Measurements from ENCODE around the gene ITSN1.

ITSN1 gene

DNA sequence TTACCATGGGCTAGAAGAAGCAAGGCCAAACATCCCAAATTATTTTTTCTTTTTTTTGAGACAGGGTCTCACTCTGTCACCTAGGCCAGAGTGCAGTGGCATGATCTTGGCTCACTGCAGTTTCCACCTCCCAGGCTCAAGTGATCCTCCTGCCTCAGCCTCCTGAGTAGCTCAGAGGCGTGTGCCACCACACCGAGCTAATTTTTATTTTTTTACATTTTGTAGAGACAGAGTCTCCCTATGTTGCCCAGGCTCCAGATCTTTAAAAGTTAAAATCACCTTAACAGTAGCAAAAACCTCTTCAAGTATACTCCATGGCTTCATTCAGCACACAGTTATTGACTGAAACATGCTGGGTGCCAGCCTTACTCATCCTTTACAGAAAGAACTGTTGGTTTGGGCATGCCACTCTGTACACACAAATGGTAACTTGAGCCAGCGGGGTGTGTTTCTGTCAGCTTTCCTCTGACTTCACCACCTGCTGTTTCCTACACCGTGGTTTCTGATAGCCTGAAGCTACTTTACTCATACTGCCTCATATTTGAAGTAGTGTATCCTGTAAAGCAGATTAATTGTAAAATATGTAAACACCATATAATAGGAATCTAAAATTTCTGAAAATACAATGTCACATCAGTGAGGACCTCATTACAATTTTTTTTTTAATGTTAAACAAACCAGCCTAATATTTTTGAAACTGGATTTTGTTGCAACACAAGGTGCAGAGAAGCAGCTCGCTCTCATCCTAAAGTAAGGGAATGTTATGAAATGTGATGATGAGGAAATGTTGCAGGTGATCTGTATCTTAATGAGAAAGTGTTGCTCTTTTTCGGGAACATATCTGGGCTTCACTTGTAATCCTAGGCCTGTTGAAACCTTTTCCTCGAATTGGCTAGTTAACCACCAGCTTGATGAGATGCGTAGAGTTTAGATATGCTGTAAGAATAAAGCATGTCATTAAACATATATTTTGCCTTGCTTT is 159.4 kb downstream of the ITSN1 start:
- WGBS (ENCODE audit: extremely low coverage, insufficient coverage, insufficient read length), result no CpG with 5 or more reads among the region's 8 CpGs

DNA sequence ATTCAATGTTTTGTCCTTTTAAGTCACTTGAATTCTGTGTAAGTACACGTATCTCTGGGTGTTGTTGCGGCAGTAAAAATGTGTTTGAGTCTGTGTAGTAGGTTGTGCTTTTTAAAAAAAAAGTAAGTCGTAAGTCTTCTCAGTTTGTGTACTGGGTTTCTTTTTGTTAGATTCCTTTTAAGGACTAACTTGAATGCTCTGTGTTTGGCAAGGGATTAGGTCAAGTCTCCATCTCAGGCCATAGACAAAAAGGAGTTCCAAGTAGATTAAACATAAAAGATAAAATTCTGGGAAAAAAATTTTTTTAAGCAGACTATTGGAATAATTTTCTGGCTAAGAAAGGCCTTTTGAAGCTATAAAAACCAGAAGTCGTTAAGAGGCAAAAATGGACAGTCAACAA is 160.2 kb downstream of the ITSN1 start:
- H3K18ac ChIP-seq (ENCODE audit: low read length), result no peak overlapping the region
- H3K4me2 ChIP-seq (ENCODE audit: low read length), result no peak overlapping the region
- no peak overlapping the region for H2AFZ ChIP-seq (ENCODE audit: insufficient read depth, low read length, poor library complexity)
- H3K27ac ChIP-seq (ENCODE audit: low read depth, low read length), result no peak overlapping the region
- H3K9ac ChIP-seq (ENCODE audit: low read length), result no peak overlapping the region
- H3K36me3 ChIP-seq (ENCODE audit: control insufficient read depth in 1 of 2, insufficient read depth in 2 of 2, low read length in 2 of 2), result peaks cover 9 to 10% of the 10 kb centered on the region in 2 experiments
- peaks cover 0 to 2% of the 10 kb centered on the region in 2 experiments for H3K4me1 ChIP-seq (ENCODE audit: control insufficient read depth in 1 of 2, insufficient read depth in 2 of 2, low read length in 2 of 2)
- no peak overlapping the region for H2AK5ac ChIP-seq (ENCODE audit: low read length)
- no peak overlapping the region for H4K12ac ChIP-seq (ENCODE audit: low read depth, low read length)
- no peak overlapping the region for H4K8ac ChIP-seq (ENCODE audit: low read depth, low read length)
- no peak overlapping the region for H3K4me3 ChIP-seq (ENCODE audit: low read depth, low read length)
- H3K79me2 ChIP-seq (ENCODE audit: control insufficient read depth, insufficient read depth, low read length, poor library complexity), result no peaks in the 10 kb centered on the region
- no peak overlapping the region for H2BK5ac ChIP-seq (ENCODE audit: low read depth, low read length, poor library complexity)
- no peak overlapping the region for H3K4ac ChIP-seq (ENCODE audit: low read depth, low read length)
- no peak overlapping the region for H4K91ac ChIP-seq (ENCODE audit: low read depth, low read length)
- no peak overlapping the region for H2BK12ac ChIP-seq (ENCODE audit: low read length)
- no peak overlapping the region for H3K23ac ChIP-seq (ENCODE audit: low read length)
- DNase-seq, result no peak
- no peak overlapping the region for H3K14ac ChIP-seq (ENCODE audit: low read length)
- no peak overlapping the region for H2BK120ac ChIP-seq (ENCODE audit: insufficient read depth, low read length, poor library complexity)
- H3K9me3 ChIP-seq (ENCODE audit: insufficient read depth, low read depth, low read length), result no peaks in the 10 kb centered on the region
- peaks cover 2% of the 10 kb centered on the region for H3K79me1 ChIP-seq (ENCODE audit: low read length)
- H3K27me3 ChIP-seq (ENCODE audit: insufficient read depth, low read length), result no peaks in the 10 kb centered on the region
- no CpG with 5 or more reads among the region's 4 CpGs for WGBS (ENCODE audit: extremely low coverage, insufficient coverage, insufficient read length)

More for the DNA sequence above, 159.4 kb downstream of the ITSN1 start:
- DNase-seq, result peak; percentile 82 to 93
- Histone ChIP-seq H3K4ac (ENCODE audit: low read depth, low read length) (no peak overlapping the region), H3K79me1 (ENCODE audit: low read length) (no peaks in the 10 kb centered on the region), H2BK120ac (ENCODE audit: insufficient read depth, low read length, poor library complexity) (no peak overlapping the region), H3K23ac (ENCODE audit: low read length) (no peak overlapping the region), H4K91ac (ENCODE audit: low read depth, low read length) (no peak overlapping the region), H3K9me3 (ENCODE audit: insufficient read depth, low read depth, low read length) (no peaks in the 10 kb centered on the region), H2BK12ac (ENCODE audit: low read length) (no peak overlapping the region), H3K27ac (ENCODE audit: low read depth, low read length) (no peak overlapping the region), H3K4me3 (ENCODE audit: low read depth, low read length) (no peak overlapping the region), H3K18ac (ENCODE audit: low read length) (no peak overlapping the region), H4K8ac (ENCODE audit: low read depth, low read length) (no peak overlapping the region), H3K36me3 (ENCODE audit: control insufficient read depth in 1 of 2, insufficient read depth in 2 of 2, low read length in 2 of 2) (peaks cover 12 to 13% of the 10 kb centered on the region in 2 experiments), H3K9ac (ENCODE audit: low read length) (no peak overlapping the region), H4K12ac (ENCODE audit: low read depth, low read length) (no peak overlapping the region), H3K14ac (ENCODE audit: low read length) (no peak overlapping the region), H3K4me1 (ENCODE audit: control insufficient read depth in 1 of 2, insufficient read depth in 2 of 2, low read length in 2 of 2) (no peaks in the 10 kb centered on the region), H2AK5ac (ENCODE audit: low read length) (no peak overlapping the region), H3K4me2 (ENCODE audit: low read length) (no peak overlapping the region), H2BK5ac (ENCODE audit: low read depth, low read length, poor library complexity) (no peak overlapping the region), H3K79me2 (ENCODE audit: control insufficient read depth, insufficient read depth, low read length, poor library complexity) (no peaks in the 10 kb centered on the region), H2AFZ (ENCODE audit: insufficient read depth, low read length, poor library complexity) (no peak overlapping the region), H3K27me3 (ENCODE audit: insufficient read depth, low read length) (no peaks in the 10 kb centered on the region)

DNA sequence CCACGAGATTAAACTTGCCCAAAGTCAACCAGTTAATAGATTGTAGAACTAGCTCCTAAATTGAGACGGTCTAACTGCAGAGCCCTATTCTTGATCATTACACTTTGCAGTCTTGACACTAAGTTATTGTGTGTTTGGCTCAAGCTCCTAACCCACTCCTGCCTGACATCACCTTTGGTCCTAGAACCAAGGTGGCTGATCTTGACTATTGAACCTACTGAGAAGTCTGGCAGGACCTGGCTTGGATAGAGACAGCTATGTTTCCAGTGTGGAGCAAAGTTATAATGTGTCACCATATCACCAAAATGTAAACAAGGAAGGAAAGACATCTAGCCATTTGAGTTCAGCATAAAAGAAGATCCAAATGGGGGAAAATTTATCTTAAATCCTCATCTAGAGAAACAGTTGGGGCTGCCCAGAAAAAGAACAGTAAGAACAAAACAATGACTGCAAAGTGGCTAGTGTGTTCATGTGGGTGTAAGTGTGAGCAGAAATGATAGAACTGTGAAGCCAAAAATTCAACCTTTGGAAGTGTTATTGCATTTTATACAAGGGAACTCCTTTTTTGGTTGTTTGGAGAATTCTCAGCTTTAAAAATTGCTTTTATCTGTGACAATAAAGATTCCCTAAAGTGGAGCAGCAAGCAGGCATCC is 166.5 kb downstream of the ITSN1 start:
- Histone ChIP-seq H3K14ac (ENCODE audit: low read length) (no peak overlapping the region), H3K4me1 (ENCODE audit: control insufficient read depth in 1 of 2, insufficient read depth in 2 of 2, low read length in 2 of 2) (peaks cover 0 to 2% of the 10 kb centered on the region in 2 experiments), H3K79me1 (ENCODE audit: low read length) (peaks cover 4% of the 10 kb centered on the region), H2BK5ac (ENCODE audit: low read depth, low read length, poor library complexity) (no peak overlapping the region), H3K4ac (ENCODE audit: low read depth, low read length) (no peak overlapping the region), H3K9ac (ENCODE audit: low read length) (no peak overlapping the region), H4K12ac (ENCODE audit: low read depth, low read length) (no peak overlapping the region), H3K23ac (ENCODE audit: low read length) (no peak overlapping the region), H3K4me2 (ENCODE audit: low read length) (no peak overlapping the region), H4K91ac (ENCODE audit: low read depth, low read length) (no peak overlapping the region), H3K4me3 (ENCODE audit: low read depth, low read length) (no peak overlapping the region), H3K36me3 (ENCODE audit: control insufficient read depth in 1 of 2, insufficient read depth in 2 of 2, low read length in 2 of 2) (peaks cover 10 to 13% of the 10 kb centered on the region in 2 experiments), H2AK5ac (ENCODE audit: low read length) (no peak overlapping the region), H4K8ac (ENCODE audit: low read depth, low read length) (no peak overlapping the region), H2BK120ac (ENCODE audit: insufficient read depth, low read length, poor library complexity) (no peak overlapping the region), H2BK12ac (ENCODE audit: low read length) (no peak overlapping the region), H3K27me3 (ENCODE audit: insufficient read depth, low read length) (no peaks in the 10 kb centered on the region), H3K18ac (ENCODE audit: low read length) (no peak overlapping the region), H2AFZ (ENCODE audit: insufficient read depth, low read length, poor library complexity) (no peak overlapping the region), H3K27ac (ENCODE audit: low read depth, low read length) (no peak overlapping the region), H3K79me2 (ENCODE audit: control insufficient read depth, insufficient read depth, low read length, poor library complexity) (no peaks in the 10 kb centered on the region), H3K9me3 (ENCODE audit: insufficient read depth, low read depth, low read length) (no peaks in the 10 kb centered on the region)
- DNase-seq, result no peak
- WGBS (ENCODE audit: extremely low coverage, insufficient coverage, insufficient read length), result no CpG with 5 or more reads among the region's 2 CpGs

DNA sequence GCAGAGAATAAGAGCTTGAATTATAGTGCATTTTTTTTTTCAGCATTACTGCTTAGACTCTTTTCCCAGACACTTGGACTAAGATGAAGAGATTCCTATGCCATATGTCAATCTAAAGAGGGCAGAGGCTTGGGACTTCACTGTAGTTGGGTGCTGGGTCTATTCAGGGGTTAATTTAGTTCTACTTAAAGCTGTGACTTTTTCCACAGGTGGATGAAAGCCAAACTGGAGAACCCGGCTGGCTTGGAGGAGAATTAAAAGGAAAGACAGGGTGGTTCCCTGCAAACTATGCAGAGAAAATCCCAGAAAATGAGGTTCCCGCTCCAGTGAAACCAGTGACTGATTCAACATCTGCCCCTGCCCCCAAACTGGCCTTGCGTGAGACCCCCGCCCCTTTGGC is 168.5 kb downstream of the ITSN1 start:
- no peak overlapping the region for H2AK5ac ChIP-seq (ENCODE audit: low read length)
- peaks cover 2 to 6% of the 10 kb centered on the region in 2 experiments for H3K4me1 ChIP-seq (ENCODE audit: control insufficient read depth in 1 of 2, insufficient read depth in 2 of 2, low read length in 2 of 2)
- H3K27me3 ChIP-seq (ENCODE audit: insufficient read depth, low read length), result no peaks in the 10 kb centered on the region
- H3K4me3 ChIP-seq (ENCODE audit: low read depth, low read length), result no peak overlapping the region
- H3K4ac ChIP-seq (ENCODE audit: low read depth, low read length), result no peak overlapping the region
- H4K91ac ChIP-seq (ENCODE audit: low read depth, low read length), result no peak overlapping the region
- H3K36me3 ChIP-seq (ENCODE audit: control insufficient read depth in 1 of 2, insufficient read depth in 2 of 2, low read length in 2 of 2), result peaks cover 19 to 28% of the 10 kb centered on the region in 2 experiments
- H4K8ac ChIP-seq (ENCODE audit: low read depth, low read length), result no peak overlapping the region
- H2BK120ac ChIP-seq (ENCODE audit: insufficient read depth, low read length, poor library complexity), result no peak overlapping the region
- H3K79me2 ChIP-seq (ENCODE audit: control insufficient read depth, insufficient read depth, low read length, poor library complexity), result no peaks in the 10 kb centered on the region
- peak overlapping the region; percentile 20 for H3K9ac ChIP-seq (ENCODE audit: low read length)
- H2BK12ac ChIP-seq (ENCODE audit: low read length), result no peak overlapping the region
- H3K18ac ChIP-seq (ENCODE audit: low read length), result no peak overlapping the region
- H3K27ac ChIP-seq (ENCODE audit: low read depth, low read length), result no peak overlapping the region
- H2BK5ac ChIP-seq (ENCODE audit: low read depth, low read length, poor library complexity), result no peak overlapping the region
- H2AFZ ChIP-seq (ENCODE audit: insufficient read depth, low read length, poor library complexity), result no peak overlapping the region
- no peaks in the 10 kb centered on the region for H3K9me3 ChIP-seq (ENCODE audit: insufficient read depth, low read depth, low read length)
- no peak overlapping the region for H3K14ac ChIP-seq (ENCODE audit: low read length)
- no CpG with 5 or more reads among the region's 4 CpGs for WGBS (ENCODE audit: extremely low coverage, insufficient coverage, insufficient read length)
- no peak for DNase-seq
- no peak overlapping the region for H3K4me2 ChIP-seq (ENCODE audit: low read length)
- no peak overlapping the region for H3K23ac ChIP-seq (ENCODE audit: low read length)
- H3K79me1 ChIP-seq (ENCODE audit: low read length), result peaks cover 4% of the 10 kb centered on the region
- H4K12ac ChIP-seq (ENCODE audit: low read depth, low read length), result no peak overlapping the region
